CD4-positive, alpha-beta T cell treated with Interferon gamma for 1 hour (primary cell): ENCODE measurements around the gene CAPZA2.
A peak's percentile ranks its signal among the peaks of the same experiment; 100 is the strongest.

Source experiments
- DNase-seq: peaks from one replicate; pipeline ENCODE4 v3.0.0-alpha.2; 2020

The CAPZA2 gene

GRCh38 chr7:116862951-116863670 is 724 bp downstream of the CAPZA2 start:
- peak; percentile 3 for DNase-seq

DNA sequence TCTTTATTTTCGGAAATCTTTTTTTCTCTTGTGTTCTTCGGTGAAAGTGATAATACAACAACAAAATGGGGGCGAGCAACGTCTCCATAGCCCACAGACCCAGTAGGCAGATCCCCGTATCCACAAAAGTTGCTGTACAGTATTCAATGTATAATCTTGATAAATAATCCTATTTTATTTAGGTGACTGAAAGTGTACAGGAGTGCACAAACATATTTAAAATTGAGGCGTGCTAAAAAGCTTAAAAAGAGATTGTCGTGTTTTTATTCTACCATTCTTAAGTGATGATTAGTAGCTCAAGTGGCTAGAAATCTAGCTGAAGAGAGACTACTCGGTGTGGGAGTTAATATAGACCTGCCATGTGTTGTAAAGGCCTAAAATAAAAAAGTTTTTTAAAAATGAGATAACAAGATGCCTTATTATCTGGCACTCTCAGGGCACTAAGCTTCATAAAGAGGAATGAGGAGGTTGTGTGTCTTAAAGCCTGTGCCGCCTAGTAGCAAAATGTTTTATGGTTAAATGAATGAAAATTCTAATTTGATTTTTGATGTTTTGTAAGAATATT is 1.6 kb downstream of the CAPZA2 start:
- no peak for DNase-seq

DNA sequence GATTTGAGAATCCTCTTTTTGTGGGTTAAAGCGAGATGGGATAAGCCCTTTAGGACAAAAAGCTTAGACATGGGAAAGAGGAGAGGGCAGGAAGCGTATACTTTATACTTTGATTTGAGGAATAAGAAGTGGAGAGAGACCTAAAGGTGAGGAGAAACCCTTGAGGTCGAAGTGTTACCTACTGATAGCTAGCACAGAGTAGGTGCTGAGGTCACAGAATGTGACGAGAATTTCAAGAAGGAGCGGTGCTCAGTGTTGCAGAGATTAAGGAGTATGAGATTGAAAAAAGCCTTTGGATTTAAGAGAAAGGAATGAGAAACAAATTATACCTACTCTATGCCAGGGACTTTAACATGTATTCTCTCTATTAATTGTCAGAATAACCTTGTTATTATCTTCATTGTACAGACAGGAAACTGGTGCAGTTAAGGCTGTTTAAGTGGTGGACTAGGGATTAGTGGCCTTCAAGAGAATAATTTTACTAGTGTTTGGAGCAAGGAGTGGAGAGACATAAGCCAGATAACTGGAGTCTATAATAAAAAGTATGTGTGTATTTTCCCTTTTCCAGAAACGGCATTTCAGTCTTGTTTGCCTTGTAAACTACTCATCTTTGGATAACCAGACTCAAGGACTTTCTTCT is 8.8 kb downstream of the CAPZA2 start:
- no peak for DNase-seq

GRCh38 chr7:116872026-116872425 is 9.6 kb downstream of the CAPZA2 start:
- DNase-seq: no peak

DNA sequence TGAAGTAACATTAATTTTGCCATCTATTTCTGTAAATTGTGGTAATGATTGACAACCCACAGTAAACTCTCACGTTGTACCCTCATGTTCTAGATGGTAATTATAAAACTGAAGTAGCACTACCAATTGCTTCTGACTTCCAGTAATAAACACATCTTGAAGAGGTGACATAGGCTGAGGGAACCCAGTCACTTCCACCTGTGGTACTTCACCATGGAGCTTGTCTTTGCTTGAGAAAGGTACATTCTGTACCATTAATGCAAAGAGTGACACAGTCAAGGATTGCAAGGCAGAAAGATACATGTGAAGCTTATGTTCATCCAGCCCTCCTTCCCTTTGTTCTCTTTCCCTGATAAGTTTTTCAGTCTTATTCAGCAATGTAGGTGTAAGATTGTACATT is 11.2 kb downstream of the CAPZA2 start:
- no peak for DNase-seq

GRCh38 chr7:116876664-116877442 is 14.5 kb downstream of the CAPZA2 start:
- no peak for DNase-seq

GRCh38 chr7:116877443-116878217 is 15.2 kb downstream of the CAPZA2 start:
- no peak for DNase-seq

DNA sequence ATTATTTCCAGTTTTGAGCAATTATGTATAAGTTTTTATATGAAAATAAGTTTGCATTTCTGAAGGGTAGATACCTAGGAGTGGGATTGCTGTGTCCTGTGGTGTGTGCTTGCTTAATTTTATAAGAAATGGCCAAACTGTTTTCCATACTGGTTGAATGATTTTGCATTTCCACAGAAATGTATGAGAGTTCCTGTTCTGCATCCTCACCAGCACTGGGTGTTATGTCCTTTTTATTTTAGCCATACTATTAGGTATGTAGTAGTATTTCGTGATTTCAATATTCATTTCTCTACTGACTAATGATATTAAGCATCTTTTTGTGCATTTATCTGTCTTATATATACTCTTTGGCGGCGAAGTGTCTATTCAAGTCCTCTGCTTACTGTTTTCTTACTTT is 22.3 kb downstream of the CAPZA2 start:
- DNase-seq: no peak

DNA sequence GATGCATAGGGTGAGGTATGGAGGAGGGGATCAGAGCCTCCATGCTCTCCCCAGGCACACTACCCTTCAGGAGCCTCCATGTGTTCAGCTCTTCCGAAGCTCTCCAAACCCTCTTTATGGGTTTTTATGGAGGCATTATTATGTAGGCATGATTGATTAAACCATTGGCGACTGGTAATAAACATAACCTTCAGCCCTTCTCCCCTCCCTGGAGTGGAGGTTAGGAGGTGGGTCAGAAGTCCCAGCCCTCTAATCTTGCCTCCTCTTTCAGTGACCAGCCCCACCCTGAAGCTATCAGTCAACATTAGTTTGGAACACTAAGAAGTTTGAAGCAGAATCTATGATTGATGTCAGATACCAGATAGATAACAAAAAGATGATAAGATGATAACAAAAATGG is 23.3 kb downstream of the CAPZA2 start:
- no peak for DNase-seq

DNA sequence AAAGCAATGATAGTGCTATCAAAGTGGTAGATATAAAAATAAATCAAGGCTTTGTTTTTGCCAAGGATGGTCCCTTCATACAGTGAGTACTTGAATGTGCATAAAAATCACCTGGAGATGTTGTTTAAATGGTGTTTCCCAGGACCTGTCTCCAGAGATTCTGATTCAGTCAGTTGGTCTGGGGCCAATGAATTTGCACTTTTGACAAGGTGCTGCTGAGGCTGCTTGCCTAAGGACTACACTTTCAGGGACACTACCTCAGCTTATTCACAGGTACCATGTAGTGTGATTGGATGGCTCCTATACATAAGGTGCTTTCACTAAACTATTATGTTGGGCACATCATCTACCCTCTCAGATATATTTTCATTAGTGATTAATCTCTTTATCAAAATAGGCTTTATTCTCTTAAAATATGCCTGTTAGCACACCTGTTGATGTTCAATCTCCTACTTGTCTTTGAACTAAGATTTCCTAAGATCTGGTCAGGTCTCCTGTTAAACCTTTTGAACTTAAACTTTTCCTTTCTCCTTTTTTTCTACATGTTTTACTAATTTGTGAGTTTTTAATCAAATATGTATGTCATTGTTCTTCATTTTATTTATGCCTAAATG is 24.3 kb downstream of the CAPZA2 start:
- DNase-seq: no peak

GRCh38 chr7:116888895-116889294 is 26.5 kb downstream of the CAPZA2 start:
- no peak for DNase-seq

GRCh38 chr7:116895849-116896248 is 33.5 kb downstream of the CAPZA2 start:
- DNase-seq: no peak

DNA sequence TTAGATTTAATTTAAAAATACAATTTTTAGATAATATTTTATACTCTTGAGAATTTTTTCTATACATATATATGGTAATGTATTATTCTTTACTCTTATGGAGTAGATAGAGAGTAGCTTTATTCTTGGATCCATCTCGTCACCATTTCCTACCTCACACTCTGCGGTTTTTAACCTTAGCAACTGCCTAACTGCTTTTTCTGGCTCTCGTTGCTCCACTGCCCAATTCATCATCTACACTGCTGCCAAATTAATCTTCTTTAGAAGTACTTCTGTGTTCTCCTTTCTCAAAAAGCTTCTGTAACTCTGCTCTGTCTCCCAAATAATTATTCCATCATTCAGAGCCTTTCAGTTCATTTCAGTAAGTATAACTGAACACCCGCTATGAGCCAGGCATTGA is 35.3 kb downstream of the CAPZA2 start:
- no peak for DNase-seq

DNA sequence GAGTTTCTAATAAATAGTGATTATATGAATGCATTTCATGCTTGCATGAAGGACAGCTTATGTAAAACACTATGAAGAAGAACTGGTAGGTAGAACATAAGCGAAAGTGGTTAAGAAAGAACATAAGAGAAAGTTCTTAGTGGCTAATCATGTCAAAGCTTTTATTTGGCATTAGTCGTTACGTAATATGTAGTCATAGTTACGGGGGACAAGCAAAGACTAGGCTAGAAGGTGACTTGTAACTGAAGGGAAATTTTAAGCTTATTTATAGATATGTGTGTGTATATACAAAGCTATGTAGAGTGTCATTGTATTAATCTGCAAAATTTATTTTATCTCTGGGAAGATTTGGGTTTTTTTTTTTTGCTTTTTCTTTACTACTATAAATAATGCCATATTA is 36.9 kb downstream of the CAPZA2 start:
- DNase-seq: no peak

DNA sequence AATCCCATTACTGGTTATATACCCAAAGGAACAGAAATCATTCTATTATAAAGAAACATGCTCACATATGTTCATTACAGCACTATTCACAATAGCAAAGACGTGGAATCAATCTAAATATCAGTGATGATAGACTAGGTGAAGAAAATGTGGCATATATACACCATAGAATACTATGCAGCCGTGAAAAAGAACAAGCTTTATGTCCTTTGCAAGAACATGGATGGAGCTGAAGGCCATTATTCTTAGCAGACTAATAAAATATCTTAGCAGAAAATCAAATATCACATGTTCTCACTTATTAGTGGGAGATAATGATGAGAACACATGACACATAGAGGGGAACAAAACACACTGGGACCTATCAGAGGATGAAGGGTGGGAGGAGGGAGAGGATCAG is 38.8 kb downstream of the CAPZA2 start:
- no peak for DNase-seq

- DNase-seq: no peak
Measured at GRCh38 chr7:116902867-116903266, 40.5 kb downstream of the CAPZA2 start.

- DNase-seq: no peak
Measured at GRCh38 chr7:116906391-116906790, 44.0 kb downstream of the CAPZA2 start.

DNA sequence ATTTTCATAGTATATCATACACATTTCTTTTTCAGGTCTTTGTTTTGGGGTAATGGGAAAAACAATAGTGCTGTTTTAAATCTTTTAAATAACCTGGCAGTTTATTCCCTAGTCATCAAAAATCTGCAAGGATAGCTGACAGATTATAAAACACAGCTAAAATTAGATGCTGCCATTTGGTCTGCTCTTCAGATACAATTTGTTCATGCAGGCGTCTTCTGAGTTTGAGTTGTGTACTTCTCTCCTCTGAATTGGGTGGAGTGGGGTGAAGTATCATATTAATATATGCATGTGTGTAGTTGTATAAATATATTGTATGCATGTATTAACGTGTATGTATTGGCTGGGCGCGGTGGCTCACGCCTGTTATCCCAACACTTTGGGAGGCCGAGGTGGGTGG is 48.0 kb downstream of the CAPZA2 start:
- DNase-seq: no peak

DNA sequence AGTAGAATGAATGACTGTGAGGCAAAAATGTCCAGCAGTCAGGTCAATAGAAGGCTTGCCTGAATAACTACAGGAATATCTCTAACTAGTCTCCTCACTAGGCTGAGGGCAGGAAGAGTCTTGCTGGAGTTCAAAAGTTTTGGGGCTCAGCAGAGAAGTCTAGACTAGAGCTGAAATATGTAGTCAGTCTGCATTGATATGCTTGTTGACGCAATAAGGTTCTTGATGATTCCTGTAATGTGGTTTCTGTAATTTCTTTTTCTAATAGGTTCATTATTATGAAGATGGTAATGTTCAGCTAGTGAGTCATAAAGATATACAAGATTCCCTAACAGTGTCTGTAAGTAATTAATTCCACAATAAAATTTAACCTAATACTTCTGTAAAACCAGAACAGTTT is 49.4 kb downstream of the CAPZA2 start:
- DNase-seq: no peak

DNA sequence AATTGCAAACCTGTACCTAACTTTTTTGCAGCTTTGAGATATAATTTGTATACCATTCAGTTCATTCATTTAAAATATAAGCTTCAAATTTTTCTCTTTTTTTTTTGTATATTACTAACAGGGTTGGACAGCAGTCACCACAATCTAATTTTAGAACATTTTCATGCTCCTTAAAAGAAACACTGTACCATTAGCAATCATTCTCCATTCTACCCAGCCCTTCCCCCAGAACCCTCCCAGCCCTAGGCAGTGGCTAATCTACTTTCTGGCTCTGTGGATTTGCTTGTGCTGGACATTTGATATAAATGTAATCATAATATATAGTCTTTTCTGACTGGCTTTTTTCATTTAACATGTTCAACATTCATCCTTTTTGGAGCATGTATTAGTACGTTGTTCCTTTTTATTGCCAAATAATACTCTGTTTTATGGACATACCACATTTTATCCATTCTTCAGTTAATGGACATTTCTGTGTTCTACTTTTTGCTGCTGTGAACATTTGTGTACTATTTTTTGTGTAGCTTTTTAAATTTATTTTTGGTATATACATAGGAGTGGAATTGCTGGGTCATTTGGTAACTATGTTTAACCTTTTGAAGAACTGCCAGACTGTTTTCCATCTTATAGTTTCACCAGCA is 50.0 kb downstream of the CAPZA2 start:
- DNase-seq: no peak

- DNase-seq: no peak
Measured at GRCh38 chr7:116918704-116919103, 56.3 kb downstream of the CAPZA2 start.

- no peak for DNase-seq
Measured at GRCh38 chr7:116920359-116920758, 58.0 kb downstream of the CAPZA2 start.
